Mesothelial cell of epicardium (in vitro differentiated cells): ENCODE measurements around the gene KCNJ16. TPM values are rescaled to one million over a fixed set of nuclear protein-coding genes. Genes with fewer than 3 reads are reported as not detected.

ENCODE experiments used
- DNase-seq, 2 experiments: peaks; one replicate each; pipeline ENCODE4 v3.0.0; 2021; ENCODE audit warnings: low spot score in 2 of 2; ENCODE audit not compliant: unreplicated experiment in 2 of 2
- H3K27ac Mint-ChIP-seq: 2 replicates; pipeline ENCODE4 v1.8.0; 2021; ENCODE audit warnings: mixed read lengths
- H3K27me3 Mint-ChIP-seq: 2 replicates; pipeline ENCODE4 v1.8.0; 2021; ENCODE audit warnings: low read depth, mixed read lengths
- H3K36me3 Mint-ChIP-seq: 2 replicates; pipeline ENCODE4 v1.8.0; 2021; ENCODE audit warnings: mixed read lengths
- H3K4me1 Mint-ChIP-seq: 2 replicates; pipeline ENCODE4 v1.8.0; 2021; ENCODE audit warnings: mixed read lengths
- H3K4me3 Mint-ChIP-seq: 2 replicates; pipeline ENCODE4 v1.8.0; 2021; ENCODE audit warnings: mild to moderate bottlenecking, moderate library complexity, mixed read lengths
- H3K9me3 Mint-ChIP-seq: 2 replicates; pipeline ENCODE4 v1.8.0; 2021; ENCODE audit warnings: mixed read lengths
- CTCF ChIP-seq: fragments of 200-600 bp; sonication (generic); IDR thresholded peaks from one replicate; pipeline ENCODE4 v1.5.0; 2021; ENCODE audit warnings: antibody characterized with exemption; ENCODE audit not compliant: unreplicated experiment
- total RNA-seq: library from RNA; stranded (reverse); gene quantifications from 3 replicates; pipeline ENCODE4 v1.2.1, GENCODE V29; 2021

Gene KCNJ16
- total RNA-seq, 1 donor from 2014 or later = 0.18 TPM

DNA sequence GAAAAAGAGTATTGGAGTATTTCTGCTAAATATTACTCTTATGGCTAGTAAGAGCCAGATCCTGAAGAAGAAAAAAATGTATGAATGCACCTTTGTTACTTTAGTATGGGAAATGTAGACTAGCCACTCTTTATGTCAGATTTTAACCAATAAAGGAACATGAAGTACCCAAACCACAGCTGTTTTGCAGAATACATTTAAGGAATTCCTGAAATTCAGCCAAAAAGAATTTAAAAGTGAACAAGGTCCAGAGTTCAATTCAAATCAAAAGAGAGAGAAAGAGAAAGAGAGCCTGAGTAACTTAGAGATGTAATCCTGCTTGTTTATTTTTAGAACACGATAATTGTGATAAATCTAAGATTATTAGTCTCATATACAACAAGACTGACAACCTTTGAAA lies 1.2 kb downstream of the KCNJ16 start:
- no peak for DNase-seq
- no peak for TF ChIP-seq CTCF
- no peaks in the 10 kb centered on the region for H3K9me3 Mint-ChIP-seq
- H3K36me3 Mint-ChIP-seq = no peaks in the 10 kb centered on the region
- no peak overlapping the region for H3K4me3 Mint-ChIP-seq
- H3K27me3 Mint-ChIP-seq = no peaks in the 10 kb centered on the region
- H3K27ac Mint-ChIP-seq = peak overlapping the region; percentile 79
- H3K4me1 Mint-ChIP-seq = peaks cover 37% of the 10 kb centered on the region

GRCh38 chr17:70076831-70077230 lies 1.8 kb downstream of the KCNJ16 start:
- DNase-seq = no peak
- Mint-ChIP-seq H3K36me3 (no peaks in the 10 kb centered on the region), H3K27me3 (no peaks in the 10 kb centered on the region), H3K9me3 (no peaks in the 10 kb centered on the region), H3K4me1 (peaks cover 34% of the 10 kb centered on the region), H3K4me3 (no peak overlapping the region), H3K27ac (peak overlapping the region; percentile 0)
- TF ChIP-seq CTCF = no peak

DNA sequence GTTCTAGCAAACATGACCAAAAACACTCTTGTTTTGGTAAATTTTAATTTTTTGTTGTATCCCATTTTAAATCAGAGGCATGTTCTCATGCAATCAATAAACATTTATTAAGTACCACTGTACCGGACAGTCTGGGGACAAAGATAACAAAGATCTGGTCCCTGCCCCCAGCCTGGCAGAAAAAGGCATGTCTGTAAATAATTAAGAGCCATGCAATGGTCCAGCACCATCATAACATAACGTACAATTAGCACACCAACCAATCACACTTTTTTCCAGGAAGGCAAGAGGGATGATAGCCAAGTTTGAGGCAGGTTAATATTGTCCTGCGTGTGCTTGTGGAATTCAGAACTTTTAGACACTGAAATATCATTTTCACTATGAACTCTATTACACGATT lies 3.5 kb downstream of the KCNJ16 start:
- Mint-ChIP-seq H3K4me3 (no peak overlapping the region), H3K9me3 (no peaks in the 10 kb centered on the region), H3K4me1 (peaks cover 24% of the 10 kb centered on the region), H3K27ac (no peak overlapping the region), H3K36me3 (no peaks in the 10 kb centered on the region), H3K27me3 (no peaks in the 10 kb centered on the region)
- no peak for DNase-seq
- no peak for TF ChIP-seq CTCF

DNA sequence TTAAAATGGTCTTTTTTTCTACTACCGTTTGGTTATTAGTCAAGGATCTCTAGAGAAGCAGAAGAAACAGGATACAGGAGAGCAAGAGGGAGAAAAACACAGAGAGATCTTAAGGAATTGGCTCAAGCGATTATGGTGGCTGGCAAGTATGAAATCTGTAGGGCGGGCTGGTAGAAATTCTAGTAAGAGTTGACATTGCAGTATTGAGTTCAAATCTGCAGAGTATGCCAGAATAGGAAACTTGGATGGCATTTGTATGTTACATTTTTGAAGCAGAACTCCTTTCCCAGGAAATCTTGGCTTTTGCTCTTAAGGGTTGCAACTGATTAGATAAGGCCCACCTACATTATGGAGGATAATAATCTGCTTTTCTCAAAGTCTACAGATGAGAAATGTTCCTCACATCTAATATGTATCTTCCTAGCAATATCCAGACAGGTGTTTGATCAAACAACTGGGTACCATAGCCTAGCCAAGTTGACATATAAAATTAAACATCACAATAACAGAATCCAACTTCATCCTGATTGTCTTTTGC lies 4.0 kb downstream of the KCNJ16 start:
- Mint-ChIP-seq H3K27me3 (no peaks in the 10 kb centered on the region), H3K9me3 (no peaks in the 10 kb centered on the region), H3K4me1 (peaks cover 19% of the 10 kb centered on the region)

DNA sequence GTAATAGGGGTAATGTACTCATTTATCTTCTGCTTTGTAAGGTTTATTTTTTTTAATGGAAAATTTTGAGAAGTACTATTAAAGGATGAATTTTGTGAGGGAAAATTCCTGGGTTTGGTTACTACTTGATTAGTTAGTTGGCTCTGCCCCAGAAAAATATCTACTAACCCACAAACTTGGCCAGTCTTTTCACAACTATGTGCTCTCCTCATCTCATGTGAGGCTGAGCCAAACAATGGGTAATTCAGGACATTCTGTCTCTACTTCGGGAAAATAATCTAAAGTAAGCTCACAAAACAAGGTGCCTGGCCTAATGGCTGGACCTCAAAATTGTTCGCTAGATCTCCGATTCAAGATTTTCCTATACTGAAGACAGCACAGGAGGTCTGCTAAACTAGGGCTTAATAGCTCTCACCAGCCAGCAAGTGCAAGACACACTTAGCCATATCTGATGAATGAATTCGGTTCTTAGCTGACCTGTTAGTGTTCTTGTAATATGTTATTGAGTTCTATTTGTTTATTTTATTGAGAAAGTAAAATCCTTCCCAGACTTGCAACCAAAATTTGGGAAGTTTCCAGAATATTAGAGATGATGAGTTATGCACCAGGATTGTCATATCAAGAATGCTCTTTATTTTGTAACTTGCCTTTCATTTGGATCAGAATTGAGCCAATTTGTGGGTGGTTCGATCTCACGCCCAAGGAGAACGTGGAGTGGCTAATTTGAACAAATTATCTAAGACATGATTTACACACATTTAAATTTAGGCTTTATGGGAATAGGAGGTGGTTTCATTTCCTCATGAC lies 5.7 kb downstream of the KCNJ16 start:
- no peaks in the 10 kb centered on the region for H3K36me3 Mint-ChIP-seq
- H3K9me3 Mint-ChIP-seq = no peaks in the 10 kb centered on the region
- no peak overlapping the region for H3K27ac Mint-ChIP-seq
- TF ChIP-seq CTCF = no peak
- H3K4me3 Mint-ChIP-seq = no peak overlapping the region
- peaks cover 15% of the 10 kb centered on the region for H3K4me1 Mint-ChIP-seq
- DNase-seq = no peak
- H3K27me3 Mint-ChIP-seq = no peaks in the 10 kb centered on the region

More for the DNA sequence above, 4.0 kb downstream of the KCNJ16 start:
- H3K4me3 Mint-ChIP-seq = no peak overlapping the region
- H3K27ac Mint-ChIP-seq = no peak overlapping the region
- DNase-seq = no peak
- TF ChIP-seq CTCF = no peak
- H3K36me3 Mint-ChIP-seq = no peaks in the 10 kb centered on the region
